IPS-18a (cell line): ENCODE results near the gene SMYD3.

Experiments used
- H3K27ac ChIP-seq: one replicate; pipeline ENCODE4 v1.5.1; 2013; ENCODE audit warnings: low read length
- H3K27me3 ChIP-seq: one replicate; pipeline ENCODE4 v1.6.1; 2013; ENCODE audit warnings: mild to moderate bottlenecking, low read length; ENCODE audit not compliant: control insufficient read depth, insufficient read depth
- H3K36me3 ChIP-seq: one replicate; pipeline ENCODE4 v1.6.1; 2013; ENCODE audit warnings: low read depth, low read length; ENCODE audit not compliant: control insufficient read depth
- H3K4me1 ChIP-seq: one replicate; pipeline ENCODE4 v1.6.1; 2013; ENCODE audit warnings: low read depth, low read length; ENCODE audit not compliant: control insufficient read depth
- H3K4me3 ChIP-seq: one replicate; pipeline ENCODE4 v1.5.1; 2013; ENCODE audit warnings: low read length
- H3K9ac ChIP-seq: one replicate; pipeline ENCODE4 v1.6.1; 2013; ENCODE audit warnings: mild to moderate bottlenecking, low read length, moderate library complexity
- H3K9me3 ChIP-seq: one replicate; pipeline ENCODE4 v1.6.1; 2013; ENCODE audit warnings: low read depth, low read length; ENCODE audit not compliant: control insufficient read depth

The SMYD3 gene

DNA sequence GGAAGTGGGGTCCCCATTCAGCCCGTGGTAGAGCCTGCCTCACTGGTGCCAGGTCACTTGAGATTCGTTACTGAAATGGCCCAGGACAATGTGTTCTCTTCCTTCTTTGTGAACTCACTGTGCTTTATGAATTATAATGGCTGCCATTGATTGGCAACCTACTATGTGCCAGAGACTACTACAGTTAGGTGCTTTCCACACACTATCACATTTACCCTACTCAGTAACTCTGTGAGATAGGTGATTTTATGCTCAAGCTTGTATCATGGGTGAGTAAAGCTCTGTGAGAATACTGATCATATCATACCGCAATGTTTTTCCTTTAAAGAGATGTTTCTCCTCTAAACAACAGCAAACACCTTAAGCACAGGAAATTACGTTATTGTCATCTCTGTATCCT is 225.9 kb downstream of the SMYD3 start:
- Histone ChIP-seq H3K4me3 (no peak overlapping the region), H3K27me3 (no peaks in the 10 kb centered on the region), H3K9ac (no peak overlapping the region), H3K9me3 (no peaks in the 10 kb centered on the region), H3K36me3 (no peaks in the 10 kb centered on the region), H3K27ac (no peak overlapping the region), H3K4me1 (peaks cover 4% of the 10 kb centered on the region)

DNA sequence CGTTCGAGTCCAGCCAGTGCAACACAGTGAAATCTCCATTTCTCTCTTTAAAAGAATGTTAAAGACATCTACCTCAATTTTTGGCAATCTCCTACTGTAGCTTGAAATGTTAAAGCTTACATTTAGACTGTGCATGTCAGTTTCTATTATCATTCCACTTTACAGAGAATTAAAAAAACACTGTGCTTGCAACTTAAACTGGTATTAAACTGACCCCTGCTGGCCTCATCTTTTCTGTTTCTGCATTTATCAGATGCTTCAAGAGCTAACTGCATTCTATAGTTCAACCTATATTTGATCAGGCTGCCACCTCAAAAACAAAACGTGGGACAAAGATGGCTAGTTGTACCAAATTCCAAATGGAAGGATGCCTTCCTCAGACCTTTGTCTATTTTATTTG is 226.5 kb downstream of the SMYD3 start:
- Histone ChIP-seq H3K4me3 (no peak overlapping the region), H3K36me3 (no peaks in the 10 kb centered on the region), H3K27ac (no peak overlapping the region), H3K27me3 (no peaks in the 10 kb centered on the region), H3K4me1 (peaks cover 4% of the 10 kb centered on the region), H3K9me3 (no peaks in the 10 kb centered on the region), H3K9ac (no peak overlapping the region)

DNA sequence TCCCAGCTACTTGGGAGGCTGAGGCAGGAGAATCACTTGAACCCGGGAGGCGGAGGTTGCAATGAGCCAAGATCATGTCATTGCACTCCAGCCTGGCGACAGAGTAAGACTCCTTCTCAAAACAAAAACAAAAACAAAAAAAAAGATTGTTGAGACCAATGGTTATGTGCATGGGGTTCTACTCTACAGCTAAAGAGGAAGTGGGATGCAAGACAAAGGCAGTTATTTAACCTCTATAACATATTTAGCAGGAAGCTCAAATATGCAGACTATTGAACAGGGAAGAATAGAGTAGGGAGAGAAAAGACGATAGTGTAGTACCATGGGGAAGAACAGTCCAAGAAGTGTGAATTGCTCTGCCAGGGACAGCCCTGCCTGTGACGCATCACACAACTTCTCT is 227.7 kb downstream of the SMYD3 start:
- Histone ChIP-seq H3K4me1 (peaks cover 4% of the 10 kb centered on the region), H3K9ac (no peak overlapping the region), H3K9me3 (no peaks in the 10 kb centered on the region), H3K36me3 (no peaks in the 10 kb centered on the region), H3K27me3 (no peaks in the 10 kb centered on the region), H3K4me3 (no peak overlapping the region), H3K27ac (no peak overlapping the region)

DNA sequence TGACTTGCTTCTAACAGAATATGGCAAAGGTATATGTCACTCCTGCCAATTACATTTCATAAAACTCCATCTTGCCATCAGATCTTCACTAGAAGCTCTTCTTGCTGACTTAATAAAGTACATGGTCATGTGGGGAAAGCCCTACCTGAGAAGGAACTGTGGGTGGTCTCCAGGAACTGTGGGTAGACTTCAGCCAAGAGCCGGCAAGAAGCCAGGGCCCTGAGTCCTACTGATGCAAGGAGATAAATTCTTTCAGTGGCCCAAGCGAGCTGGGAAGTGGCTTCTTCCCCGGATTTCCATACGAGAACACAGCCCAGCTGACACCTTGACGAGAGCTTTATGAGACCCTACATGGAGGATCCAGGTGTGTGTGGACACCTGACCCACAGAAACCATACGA is 228.7 kb downstream of the SMYD3 start:
- Histone ChIP-seq H3K4me3 (no peak overlapping the region), H3K4me1 (no peaks in the 10 kb centered on the region), H3K27me3 (no peaks in the 10 kb centered on the region), H3K9ac (no peak overlapping the region), H3K9me3 (no peaks in the 10 kb centered on the region), H3K27ac (no peak overlapping the region), H3K36me3 (no peaks in the 10 kb centered on the region)

DNA sequence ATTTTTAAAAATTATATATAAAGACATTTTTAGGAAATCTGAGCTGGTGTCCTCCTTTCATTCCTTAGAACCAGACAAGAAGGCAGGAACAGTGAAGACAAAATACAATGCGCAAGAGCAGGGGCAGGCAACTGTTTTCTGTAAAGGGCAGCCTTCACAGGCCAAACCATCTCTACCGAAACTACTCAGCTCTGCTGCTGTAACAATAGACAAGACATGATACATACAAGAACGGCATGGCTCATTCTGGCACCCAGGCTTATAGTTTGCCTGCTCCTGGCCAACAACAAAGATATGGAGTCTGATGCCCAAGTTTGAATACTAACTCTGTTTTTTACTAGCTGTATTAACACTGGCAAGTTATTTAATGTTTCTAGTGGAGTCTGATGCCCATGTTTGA is 232.0 kb downstream of the SMYD3 start:
- no peak overlapping the region for H3K4me3 ChIP-seq
- H3K9me3 ChIP-seq = no peaks in the 10 kb centered on the region
- H3K36me3 ChIP-seq = no peaks in the 10 kb centered on the region
- H3K9ac ChIP-seq = no peak overlapping the region
- no peak overlapping the region for H3K27ac ChIP-seq
- no peaks in the 10 kb centered on the region for H3K27me3 ChIP-seq
- H3K4me1 ChIP-seq = no peaks in the 10 kb centered on the region

DNA sequence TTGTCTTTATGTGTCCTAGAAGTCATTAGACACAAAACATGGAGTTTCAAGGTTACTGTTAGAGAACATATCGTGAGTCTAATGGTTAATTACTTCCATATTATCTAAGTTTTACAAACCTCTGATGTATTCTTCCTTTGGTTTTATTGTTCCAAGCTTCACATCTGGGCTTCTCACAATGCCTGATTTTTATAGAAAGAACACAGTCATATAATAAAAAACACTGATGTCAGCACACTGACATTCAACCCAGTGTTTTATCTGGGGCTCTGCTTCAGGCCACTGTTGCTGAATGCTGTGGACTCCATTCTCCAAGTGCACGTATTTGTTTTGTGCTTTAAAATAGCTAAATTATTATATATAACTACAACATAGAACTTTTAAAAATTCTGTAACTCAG is 232.9 kb downstream of the SMYD3 start:
- H3K4me3 ChIP-seq = no peak overlapping the region
- H3K27ac ChIP-seq = no peak overlapping the region
- H3K36me3 ChIP-seq = no peaks in the 10 kb centered on the region
- H3K27me3 ChIP-seq = no peaks in the 10 kb centered on the region
- H3K9me3 ChIP-seq = no peaks in the 10 kb centered on the region
- H3K4me1 ChIP-seq = no peaks in the 10 kb centered on the region
- H3K9ac ChIP-seq = no peak overlapping the region

DNA sequence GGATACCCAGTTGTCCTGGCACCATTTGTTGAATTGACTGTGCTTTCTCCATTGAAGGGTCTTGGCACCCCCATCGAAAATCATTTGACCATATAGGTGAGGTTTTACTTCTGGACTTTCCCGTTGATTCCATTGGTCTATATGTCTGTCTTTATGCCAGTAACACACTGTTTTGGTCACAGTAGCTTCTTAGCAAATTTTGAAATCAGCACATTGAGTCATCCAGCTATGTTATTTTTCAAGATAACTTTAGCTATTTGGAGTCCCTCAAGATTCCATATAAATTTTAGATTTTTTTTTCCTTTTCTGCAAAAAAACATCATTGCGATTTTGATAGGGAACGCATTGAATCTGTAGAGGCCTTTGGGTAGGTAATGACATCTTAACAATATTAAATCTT is 235.6 kb downstream of the SMYD3 start:
- Histone ChIP-seq H3K27ac (no peak overlapping the region), H3K4me1 (peaks cover 7% of the 10 kb centered on the region), H3K36me3 (no peaks in the 10 kb centered on the region), H3K9ac (no peak overlapping the region), H3K9me3 (no peaks in the 10 kb centered on the region), H3K4me3 (no peak overlapping the region), H3K27me3 (no peaks in the 10 kb centered on the region)

DNA sequence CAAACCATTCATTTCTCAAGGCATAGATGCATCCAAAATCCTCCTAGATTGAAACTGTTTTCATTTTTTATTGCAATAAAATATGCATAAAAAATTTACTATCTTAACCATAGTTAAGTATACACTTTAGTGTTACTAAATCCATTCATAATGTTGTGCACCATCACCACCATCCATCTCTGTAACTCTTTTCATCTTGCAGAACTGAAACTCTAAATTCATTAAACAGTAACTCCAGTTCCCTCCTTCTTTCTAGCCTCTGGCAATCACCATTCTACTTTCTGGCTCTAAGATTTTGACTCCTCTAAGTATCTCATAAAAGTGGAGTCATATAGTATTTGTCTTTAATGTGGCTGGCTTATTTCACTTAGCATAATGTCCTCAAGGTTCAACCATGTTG is 236.8 kb downstream of the SMYD3 start:
- peaks cover 7% of the 10 kb centered on the region for H3K4me1 ChIP-seq
- no peaks in the 10 kb centered on the region for H3K27me3 ChIP-seq
- no peak overlapping the region for H3K9ac ChIP-seq
- no peaks in the 10 kb centered on the region for H3K36me3 ChIP-seq
- no peak overlapping the region for H3K27ac ChIP-seq
- H3K9me3 ChIP-seq = no peaks in the 10 kb centered on the region
- H3K4me3 ChIP-seq = no peak overlapping the region

DNA sequence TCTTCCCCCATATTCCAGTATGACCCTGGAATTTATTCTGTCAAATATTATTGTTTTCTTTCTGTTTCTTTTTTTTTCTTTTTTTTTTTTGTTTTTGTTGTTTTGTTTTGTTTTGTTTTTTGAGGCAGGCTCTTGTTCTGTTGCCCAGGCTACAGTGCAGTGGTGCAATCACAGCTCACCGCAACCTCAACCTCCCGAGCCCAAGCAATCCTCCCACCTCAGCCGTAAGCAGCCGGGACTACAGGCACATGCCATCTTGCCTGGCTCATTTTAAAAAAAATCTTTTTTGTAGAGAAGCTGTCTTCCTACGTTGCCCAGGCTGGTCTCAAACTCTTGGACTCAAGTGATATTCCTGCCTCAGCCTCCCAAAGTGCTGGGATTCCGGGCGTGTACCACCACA is 237.6 kb downstream of the SMYD3 start:
- Histone ChIP-seq H3K9ac (no peak overlapping the region), H3K27me3 (no peaks in the 10 kb centered on the region), H3K9me3 (no peaks in the 10 kb centered on the region), H3K36me3 (no peaks in the 10 kb centered on the region), H3K4me1 (peaks cover 7% of the 10 kb centered on the region), H3K4me3 (no peak overlapping the region), H3K27ac (no peak overlapping the region)

DNA sequence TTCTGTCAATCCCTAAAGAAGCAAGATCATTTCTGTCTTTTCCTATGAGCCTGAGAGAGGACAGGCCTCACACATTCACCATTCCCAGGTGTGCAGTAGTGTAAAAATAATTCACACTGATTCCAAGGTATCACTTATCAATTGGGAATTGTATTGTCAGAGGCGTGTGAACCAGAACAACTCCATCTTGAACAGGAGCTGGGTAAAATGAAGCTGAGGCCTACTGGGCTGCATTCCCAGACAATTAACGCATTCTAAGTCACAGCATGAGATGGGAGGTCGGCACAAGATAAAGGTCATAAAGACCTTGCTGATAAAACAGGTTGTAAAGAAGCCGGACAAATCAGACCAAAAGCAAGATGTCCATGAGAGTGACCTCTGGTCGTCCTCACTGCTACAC is 239.2 kb downstream of the SMYD3 start:
- H3K27ac ChIP-seq = no peak overlapping the region
- no peaks in the 10 kb centered on the region for H3K36me3 ChIP-seq
- no peaks in the 10 kb centered on the region for H3K9me3 ChIP-seq
- H3K27me3 ChIP-seq = no peaks in the 10 kb centered on the region
- H3K9ac ChIP-seq = no peak overlapping the region
- peaks cover 7% of the 10 kb centered on the region for H3K4me1 ChIP-seq
- no peak overlapping the region for H3K4me3 ChIP-seq

DNA sequence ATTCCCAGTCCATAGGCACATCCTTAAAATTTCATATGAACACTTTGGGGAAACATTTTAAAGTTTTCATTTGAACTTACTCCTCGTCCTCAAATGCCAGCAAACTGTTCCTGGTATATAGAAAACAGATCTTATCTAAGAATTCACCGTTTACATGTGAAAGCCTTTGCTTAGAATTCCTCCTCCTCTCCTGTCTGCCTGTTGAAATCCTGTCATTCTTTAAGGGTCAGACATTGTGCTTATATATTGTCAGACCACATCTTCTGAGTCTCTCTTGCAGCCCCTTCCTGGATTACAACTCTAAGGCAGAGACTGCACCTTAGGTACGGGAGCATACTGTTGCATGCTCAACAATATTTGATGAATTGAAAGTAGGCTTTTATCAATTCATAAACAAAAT is 239.7 kb downstream of the SMYD3 start:
- H3K27ac ChIP-seq = no peak overlapping the region
- peaks cover 7% of the 10 kb centered on the region for H3K4me1 ChIP-seq
- no peaks in the 10 kb centered on the region for H3K27me3 ChIP-seq
- H3K9me3 ChIP-seq = no peaks in the 10 kb centered on the region
- no peak overlapping the region for H3K4me3 ChIP-seq
- no peak overlapping the region for H3K9ac ChIP-seq
- no peaks in the 10 kb centered on the region for H3K36me3 ChIP-seq

DNA sequence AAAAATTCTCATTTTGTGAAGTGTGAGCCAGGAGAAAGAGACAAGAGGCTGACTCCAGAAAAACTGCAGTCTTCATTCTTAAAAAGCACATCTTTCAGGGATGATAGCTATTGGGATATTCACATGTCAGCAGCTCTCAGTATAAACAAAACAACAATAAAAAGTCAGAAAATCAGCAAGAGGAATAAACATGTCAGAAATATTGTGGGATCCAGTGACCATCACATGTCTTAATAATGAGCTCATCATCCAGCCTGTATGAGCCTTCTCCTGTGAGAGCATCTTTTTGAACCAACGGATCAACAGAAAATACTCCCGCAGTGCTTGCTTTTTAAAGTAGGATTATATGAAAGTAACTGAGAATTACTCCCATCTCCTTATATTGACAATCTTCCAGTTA is 241.6 kb downstream of the SMYD3 start:
- no peak overlapping the region for H3K4me3 ChIP-seq
- H3K27ac ChIP-seq = no peak overlapping the region
- no peaks in the 10 kb centered on the region for H3K9me3 ChIP-seq
- no peaks in the 10 kb centered on the region for H3K36me3 ChIP-seq
- no peak overlapping the region for H3K9ac ChIP-seq
- H3K4me1 ChIP-seq = peaks cover 7% of the 10 kb centered on the region
- no peaks in the 10 kb centered on the region for H3K27me3 ChIP-seq

DNA sequence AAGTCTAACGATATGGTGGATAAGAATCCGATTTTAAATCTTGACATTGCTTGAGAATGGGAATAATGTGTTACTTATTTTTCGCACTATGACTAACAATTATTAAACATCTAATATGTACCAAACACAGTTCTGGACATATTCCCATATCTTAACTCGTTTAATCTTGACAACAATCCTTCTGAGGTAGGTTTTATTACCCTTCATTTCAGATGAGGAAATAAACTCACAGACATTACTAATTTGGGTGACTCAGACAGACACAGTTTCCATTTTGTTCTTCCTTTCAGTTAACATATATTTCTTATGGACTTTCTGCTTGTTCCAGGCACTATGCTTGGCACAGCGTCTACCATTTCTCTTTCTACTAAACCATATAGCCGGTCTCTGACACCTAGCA is 244.8 kb downstream of the SMYD3 start:
- Histone ChIP-seq H3K4me3 (no peak overlapping the region), H3K27ac (no peak overlapping the region), H3K4me1 (peaks cover under 1% of the 10 kb centered on the region), H3K9ac (no peak overlapping the region), H3K27me3 (no peaks in the 10 kb centered on the region), H3K36me3 (no peaks in the 10 kb centered on the region), H3K9me3 (no peaks in the 10 kb centered on the region)
